GM12865 (cell line): ENCODE data around the gene SLC15A4.
A peak's percentile ranks its signal among the peaks of the same experiment; 100 is the strongest.
"Not testable (repeated sequence)": the region's sequence is repeated elsewhere in the genome, so short reads cannot be mapped to it uniquely, and the experiment has no call there.

ENCODE experiments used
- DNase-seq: peaks from one replicate; pipeline ENCODE4 v3.0.0; 2010; ENCODE audit warnings: low read depth
- H3K4me3 ChIP-seq: 2 replicates; pipeline ENCODE4 v1.5.1; 2011; ENCODE audit warnings: mild to moderate bottlenecking, low read depth, low read length, control low read depth
- CTCF ChIP-seq: IDR thresholded peaks from 2 replicates; pipeline ENCODE4 v1.5.1; 2011; ENCODE audit warnings: low read length, control low read depth, low read depth, inconsistent platforms; ENCODE audit not compliant: insufficient read depth; ENCODE audit errors: missing control alignments

The SLC15A4 gene

DNA sequence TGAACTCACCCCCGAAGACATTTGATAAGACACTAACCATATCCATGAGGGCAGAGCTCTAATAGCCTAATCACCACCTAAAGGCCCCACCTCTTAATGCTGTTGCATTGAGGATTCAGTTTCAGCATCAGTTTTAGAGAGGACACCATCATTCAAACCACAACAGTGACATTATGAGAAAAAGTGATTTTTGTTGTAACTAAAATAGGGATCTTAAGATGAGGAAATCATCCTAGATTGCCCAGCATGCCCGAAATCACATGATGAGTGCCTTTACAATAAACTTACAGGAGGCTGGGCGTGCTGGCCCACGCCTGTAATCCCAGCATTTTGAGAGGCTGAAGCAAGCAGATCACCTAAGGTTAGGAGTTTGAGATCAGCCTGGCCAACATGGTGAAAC, 19.8 kb upstream of the SLC15A4 start:
- H3K4me3 ChIP-seq = no peak overlapping the region
- DNase-seq = no peak
- TF ChIP-seq CTCF = no peak

- no peak for TF ChIP-seq CTCF
- H3K4me3 ChIP-seq = no peak overlapping the region
- DNase-seq = no peak
Observed at GRCh38 chr12:128842579-128842978, 18.8 kb upstream of the SLC15A4 start.

DNA sequence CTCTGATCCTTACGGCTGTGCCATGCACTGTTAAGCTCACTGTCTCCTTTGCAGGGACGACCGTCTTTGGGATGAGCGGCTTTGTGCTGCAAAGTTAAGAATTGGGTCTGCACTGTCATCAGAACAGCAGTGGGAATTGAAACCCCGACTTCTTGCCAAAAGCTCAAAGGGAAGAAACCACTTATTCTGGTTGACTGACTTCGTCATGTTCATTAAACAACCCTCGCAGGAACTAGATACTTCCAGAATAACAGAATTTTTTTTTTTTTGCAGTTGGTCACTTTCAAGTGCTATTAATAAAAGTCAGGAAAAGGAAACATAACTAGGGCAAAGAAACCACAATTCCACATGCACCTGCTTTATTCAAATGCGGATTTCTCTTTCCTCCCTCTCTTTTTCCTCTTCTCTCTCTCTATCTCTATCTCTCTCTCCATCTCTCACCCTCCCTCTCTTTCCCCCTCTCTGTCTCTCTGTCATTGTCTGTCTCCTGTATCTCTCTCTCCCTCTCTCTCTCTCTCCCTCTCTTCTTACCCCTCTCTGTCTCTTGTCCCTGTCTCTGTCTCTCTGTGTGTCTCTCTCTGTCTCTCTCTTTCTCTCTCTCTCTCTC, 17.2 kb upstream of the SLC15A4 start:
- DNase-seq = peak; percentile 80

GRCh38 chr12:128839885-128840284, 16.1 kb upstream of the SLC15A4 start:
- DNase-seq, H3K4me3 ChIP-seq: not testable (repeated sequence)

More for the DNA sequence above, 17.2 kb upstream of the SLC15A4 start:
- H3K4me3 ChIP-seq = no peak overlapping the region; the same call in 1 of the 2 replicates
- no peak for TF ChIP-seq CTCF

DNA sequence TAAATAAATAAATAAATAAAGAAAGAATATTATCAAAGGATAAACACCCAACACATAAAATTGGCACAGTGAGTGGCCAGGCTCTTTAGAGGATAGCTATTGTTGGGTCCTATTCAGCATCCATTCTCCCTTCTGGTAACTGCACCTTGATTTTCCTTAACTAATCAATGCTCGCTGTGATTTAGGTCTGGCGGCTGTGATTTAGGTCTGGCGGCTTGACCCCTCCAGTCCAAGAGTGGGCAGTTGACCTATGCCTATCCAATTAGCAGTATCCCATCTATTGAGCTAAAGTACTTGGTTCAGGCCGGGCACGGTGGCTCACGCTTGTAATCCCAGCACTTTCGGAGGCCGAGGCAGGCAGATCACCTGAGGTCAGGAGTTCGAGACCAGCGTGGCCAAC, 9.7 kb upstream of the SLC15A4 start:
- no peak for DNase-seq
- TF ChIP-seq CTCF = no peak
- H3K4me3 ChIP-seq = no peak overlapping the region

DNA sequence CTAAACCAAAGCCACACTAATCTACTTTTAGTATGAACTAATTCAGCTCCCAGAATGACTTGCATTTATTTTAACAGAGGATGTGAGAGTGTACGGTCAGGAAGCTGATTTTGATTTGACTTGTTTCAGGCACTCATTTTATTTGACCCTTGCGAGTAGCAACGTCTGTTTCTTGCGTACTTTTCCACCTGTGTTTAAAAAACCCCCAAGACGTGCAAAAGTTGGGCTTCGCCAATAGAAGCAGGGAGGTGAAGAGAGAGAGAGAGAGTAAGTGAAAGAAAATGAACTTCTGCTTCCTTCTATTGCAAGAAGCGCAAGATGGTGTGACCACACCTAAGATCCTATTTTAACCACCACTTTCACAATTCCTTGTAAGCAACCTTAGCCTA, 6.7 kb upstream of the SLC15A4 start:
- peak; percentile 92 for DNase-seq
- no peak for TF ChIP-seq CTCF

GRCh38 chr12:128829861-128830504, 6.2 kb upstream of the SLC15A4 start:
- no peak overlapping the region for H3K4me3 ChIP-seq
- peak; percentile 95 for DNase-seq
- no peak for TF ChIP-seq CTCF

More for the DNA sequence above, 6.7 kb upstream of the SLC15A4 start:
- H3K4me3 ChIP-seq = peak overlapping the region; percentile 7; the same call in 1 of the 2 replicates
